Suppressor macrophage treated with lipopolysaccharide for 4 hours (primary cell): ENCODE data around the gene EPHA2.

Experiments used
- DNase-seq: peaks from one replicate; pipeline ENCODE4 v3.0.0-alpha.2; 2020

The EPHA2 gene

GRCh38 chr1:16149146-16149545 is 6.7 kb downstream of the EPHA2 start:
- DNase-seq = no peak

DNA sequence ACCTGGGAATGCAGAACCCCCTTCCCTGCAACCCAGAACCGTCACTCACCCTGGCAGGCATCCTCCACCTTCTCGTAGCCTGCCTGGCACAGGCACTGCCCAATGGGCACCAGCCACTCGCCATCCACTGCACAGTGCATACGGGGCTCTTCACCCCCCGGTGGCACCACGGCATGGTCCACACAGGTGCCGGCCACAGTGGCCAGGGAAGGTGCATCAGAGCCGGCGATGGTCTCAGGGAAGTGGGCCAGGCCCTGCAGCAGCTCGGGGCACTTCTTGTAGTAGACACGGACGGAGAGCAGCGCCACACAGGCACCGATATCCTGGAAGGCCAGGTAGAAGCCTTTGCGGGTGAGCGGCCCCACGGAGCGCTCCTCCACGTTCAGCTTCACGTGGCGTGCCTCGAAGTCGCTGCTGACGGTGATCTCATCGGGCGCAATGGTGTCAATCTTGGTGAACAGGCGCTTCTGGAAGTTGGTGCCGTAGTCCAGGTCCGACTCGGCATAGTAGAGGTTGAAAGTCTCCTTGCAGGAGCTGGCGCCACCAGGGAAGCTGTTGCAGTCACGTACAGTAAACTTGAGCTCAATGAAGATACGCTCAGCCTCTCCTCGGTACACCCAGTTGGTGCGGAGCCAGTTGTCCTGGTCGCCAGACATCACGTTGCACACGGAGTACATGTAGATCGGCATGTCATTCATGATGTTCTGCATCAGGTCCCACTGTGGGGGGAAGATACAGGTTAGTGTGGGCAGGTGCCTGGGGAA is 7.4 kb downstream of the EPHA2 start:
- DNase-seq = no peak

GRCh38 chr1:16147156-16147926 is 8.5 kb downstream of the EPHA2 start:
- DNase-seq = no peak

GRCh38 chr1:16146279-16147155 is 9.4 kb downstream of the EPHA2 start:
- no peak for DNase-seq

DNA sequence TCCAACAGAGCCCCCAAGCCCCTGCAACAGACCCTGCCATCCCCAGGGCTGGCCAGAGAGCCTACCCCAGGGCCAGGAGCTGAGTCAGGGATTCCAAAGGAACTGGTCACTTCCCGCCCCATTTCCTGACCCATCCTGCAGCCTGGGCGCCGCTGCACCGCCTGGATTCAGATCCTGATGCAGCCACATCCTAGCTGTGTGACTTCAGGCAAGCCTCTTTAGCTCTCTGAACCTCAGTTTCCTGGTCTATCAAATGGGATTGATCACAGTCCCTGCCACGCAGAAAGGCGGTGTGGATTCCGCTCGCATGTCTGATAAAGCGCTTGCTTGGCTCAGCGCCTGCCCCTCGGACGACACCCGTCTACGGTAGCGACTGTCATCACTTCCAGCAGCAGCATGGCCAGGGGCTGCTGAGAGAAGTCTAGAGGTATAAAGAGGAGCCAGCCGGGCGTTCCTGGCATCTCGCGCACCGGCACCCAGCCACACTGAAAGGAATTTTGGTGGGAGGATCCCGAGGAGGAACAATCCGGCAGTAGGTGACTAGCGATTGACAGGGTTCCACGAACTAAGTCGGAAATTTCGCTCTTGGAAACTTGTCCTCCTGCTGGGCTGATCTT is 10.1 kb downstream of the EPHA2 start:
- DNase-seq = no peak

GRCh38 chr1:16145030-16145661 is 10.7 kb downstream of the EPHA2 start:
- DNase-seq = no peak

DNA sequence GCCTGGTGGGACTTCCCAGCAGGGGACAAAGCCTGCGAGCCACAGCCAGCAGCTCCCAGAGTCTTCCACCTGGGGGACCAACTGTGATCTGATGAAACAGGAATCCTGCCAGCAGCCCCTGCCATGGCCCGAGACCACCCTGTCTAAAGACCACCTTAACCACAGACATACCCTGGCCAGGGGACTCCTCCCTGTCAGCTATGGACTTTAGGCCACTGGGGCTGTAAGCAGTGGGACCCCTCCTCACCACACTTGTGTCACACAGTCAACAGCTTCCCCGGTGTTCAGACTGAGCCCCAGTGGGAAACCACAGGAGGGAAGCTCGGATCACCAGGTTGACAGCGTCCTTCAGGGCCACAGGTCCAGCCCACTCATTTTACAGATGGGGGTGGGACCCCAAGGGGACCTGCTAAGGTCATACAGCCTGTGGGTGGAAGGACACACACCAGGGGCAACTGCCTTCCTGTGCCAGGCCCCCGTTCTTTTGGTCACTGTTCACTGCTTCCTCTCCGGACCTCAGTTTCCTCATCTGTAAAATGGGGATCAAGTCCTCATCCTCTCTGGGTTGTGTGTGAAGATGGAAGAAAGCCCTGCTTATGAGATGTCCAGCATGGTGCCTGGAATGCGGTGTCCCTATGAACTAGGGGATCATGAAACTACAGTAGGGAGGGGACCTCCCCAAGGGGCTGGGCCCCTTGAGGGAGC is 11.4 kb downstream of the EPHA2 start:
- no peak for DNase-seq

GRCh38 chr1:16143566-16144324 is 12.1 kb downstream of the EPHA2 start:
- no peak for DNase-seq

- DNase-seq = no peak
These were observed 12.8 kb downstream of the EPHA2 start for GRCh38 chr1:16143005-16143565.

DNA sequence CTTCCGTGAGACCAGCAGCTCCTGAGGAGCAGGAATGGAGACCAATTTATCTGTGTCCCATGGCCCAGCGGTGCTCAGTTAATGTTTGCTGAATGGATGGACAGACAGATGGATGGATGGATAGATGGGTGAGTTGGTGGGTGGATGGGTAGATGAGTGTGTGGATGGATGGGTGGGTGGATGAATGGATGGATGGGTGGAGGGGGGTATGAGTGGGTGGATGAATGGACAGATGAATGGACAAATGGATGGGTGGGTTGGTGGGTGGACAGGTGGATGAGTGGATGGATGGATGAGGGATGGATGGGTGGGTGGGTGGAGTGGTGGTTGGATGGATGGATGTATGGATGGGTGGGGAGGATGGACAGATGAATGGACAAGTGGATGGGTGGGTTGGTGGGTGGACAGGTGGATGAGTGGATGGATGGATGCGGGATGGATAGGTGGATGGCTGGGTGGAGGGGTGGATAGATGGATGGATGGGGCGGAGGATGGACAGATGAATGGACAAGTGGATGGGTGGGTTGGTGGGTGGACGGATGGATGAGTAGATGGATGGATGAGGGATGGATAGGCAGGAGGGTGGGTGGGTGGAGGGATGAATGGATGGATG is 13.4 kb downstream of the EPHA2 start:
- no peak for DNase-seq

- no peak for DNase-seq
These were observed 14.1 kb downstream of the EPHA2 start for GRCh38 chr1:16141573-16142336.

GRCh38 chr1:16140068-16140596 is 15.7 kb downstream of the EPHA2 start:
- no peak for DNase-seq

DNA sequence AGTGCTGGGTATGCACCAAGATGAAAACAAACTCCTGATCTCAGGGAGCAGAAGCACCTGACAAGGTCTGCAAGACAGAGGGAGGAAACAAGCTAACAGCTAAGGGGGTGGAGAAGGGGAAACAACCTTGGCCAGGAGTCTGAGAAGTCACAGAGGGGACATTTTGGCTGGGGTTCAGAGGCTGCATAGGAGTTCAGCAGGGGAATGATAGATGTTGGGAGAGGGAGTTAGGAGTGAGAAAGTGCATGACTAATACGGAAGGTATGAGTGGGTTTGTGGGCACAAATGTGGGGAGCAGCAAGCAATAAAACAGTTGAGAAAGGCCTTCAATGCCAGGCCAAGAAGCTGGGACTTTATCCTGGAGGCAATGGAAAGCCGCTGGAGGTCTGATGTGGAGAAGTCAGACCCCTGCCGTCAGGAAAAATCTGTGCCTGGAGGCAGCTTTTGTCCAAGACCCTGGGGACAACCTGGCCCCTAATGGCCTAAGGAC is 16.4 kb downstream of the EPHA2 start:
- DNase-seq = no peak

- no peak for DNase-seq
These were observed 17.1 kb downstream of the EPHA2 start for GRCh38 chr1:16138772-16139221.

DNA sequence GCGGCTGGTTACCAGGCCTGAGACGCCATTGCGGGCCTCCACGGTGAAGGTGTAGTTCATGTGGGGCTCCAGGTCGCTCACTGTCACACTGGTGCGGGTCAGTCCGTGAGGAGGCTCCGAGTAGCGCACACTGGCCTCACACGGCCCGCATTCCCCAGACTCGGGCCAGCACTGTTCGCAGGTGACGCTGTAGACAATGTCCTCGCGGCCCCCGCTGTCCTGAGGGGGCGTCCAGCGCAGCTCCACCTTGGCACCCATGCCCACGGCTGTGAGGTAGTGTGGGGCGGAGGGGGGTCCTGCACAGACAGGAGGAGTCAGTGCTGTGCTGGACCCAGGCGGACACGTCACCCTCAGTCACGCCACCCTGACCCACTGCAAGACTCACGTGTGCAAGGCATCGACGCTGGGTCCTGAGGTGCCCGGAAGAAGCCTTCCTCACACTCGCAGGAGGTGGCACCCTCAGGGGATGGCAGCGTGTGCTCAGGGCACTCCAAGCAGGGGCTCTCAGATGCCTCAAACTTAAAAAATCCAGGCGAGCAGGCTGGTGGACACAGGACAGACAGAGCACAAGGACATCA is 17.9 kb downstream of the EPHA2 start:
- DNase-seq = no peak

- no peak for DNase-seq
These were observed 20.4 kb downstream of the EPHA2 start for GRCh38 chr1:16135501-16135900.

GRCh38 chr1:16134906-16135305 is 21.0 kb downstream of the EPHA2 start:
- no peak for DNase-seq

- no peak for DNase-seq
These were observed 21.6 kb downstream of the EPHA2 start for GRCh38 chr1:16134066-16134801.
